ENCODE results near the gene TM9SF1.
A peak's percentile ranks its signal among the peaks of the same experiment; 100 is the strongest.

Gene TM9SF1

GRCh38 chr14:24178399-24179178, 16.7 kb downstream of the TM9SF1 start:
- DNase-seq: no peak

GRCh38 chr14:24177891-24178290, 17.4 kb downstream of the TM9SF1 start:
- no peak for DNase-seq

- DNase-seq: no peak
Observed at GRCh38 chr14:24177041-24177825, 18.0 kb downstream of the TM9SF1 start.

GRCh38 chr14:24176599-24176998, 18.6 kb downstream of the TM9SF1 start:
- DNase-seq: no peak

- DNase-seq: no peak
Observed at GRCh38 chr14:24172871-24173281, 22.4 kb downstream of the TM9SF1 start.

GRCh38 chr14:24172261-24172860, 22.9 kb downstream of the TM9SF1 start:
- DNase-seq: no peak

- DNase-seq: peak; percentile 92
Observed at GRCh38 chr14:24171422-24172260, 23.6 kb downstream of the TM9SF1 start, which contains the start of gene REC8. REC8 (plus strand) TSS chr14:24172080; CDS start chr14:24172553, 473 bp downstream.

GRCh38 chr14:24167469-24168114, 27.6 kb downstream of the TM9SF1 start:
- DNase-seq: no peak

GRCh38 chr14:24165785-24166184, 29.5 kb downstream of the TM9SF1 start:
- DNase-seq: no peak

- no peak for DNase-seq
Observed at GRCh38 chr14:24164518-24164991, 30.7 kb downstream of the TM9SF1 start.

GRCh38 chr14:24162093-24162492, 33.1 kb downstream of the TM9SF1 start:
- DNase-seq: no peak

- DNase-seq: peak; percentile 95
Observed at GRCh38 chr14:24160850-24161804, 34.1 kb downstream of the TM9SF1 start, which contains the start of gene IRF9. IRF9 (plus strand) TSS chr14:24161265; CDS start chr14:24162145, 880 bp downstream.

GRCh38 chr14:24160499-24160849, 34.8 kb downstream of the TM9SF1 start:
- no peak for DNase-seq

GRCh38 chr14:24159777-24160498, 35.3 kb downstream of the TM9SF1 start:
- no peak for DNase-seq

GRCh38 chr14:24157331-24157730, 37.9 kb downstream of the TM9SF1 start:
- no peak for DNase-seq

GRCh38 chr14:24156840-24157239, 38.4 kb downstream of the TM9SF1 start:
- DNase-seq: no peak

- DNase-seq: no peak
Observed at GRCh38 chr14:24155100-24155499, 40.1 kb downstream of the TM9SF1 start.

- DNase-seq: no peak
Observed at GRCh38 chr14:24151404-24152080, 43.7 kb downstream of the TM9SF1 start.

- DNase-seq: no peak
Observed at GRCh38 chr14:24150993-24151392, 44.2 kb downstream of the TM9SF1 start.

Measured in right hindlimb (tissue), 1 donor.